ENCODE measurements around the gene MAMSTR. TPM values are rescaled to one million over a fixed set of nuclear protein-coding genes. Genes with fewer than 3 reads are reported as not detected.

Gene MAMSTR
- total RNA-seq, 4 donors from 2014 or later: 0.57 to 1.6 (median 1.5) TPM

GRCh38 chr19:48705431-48705830, 14.1 kb downstream of the MAMSTR start:
- no peaks in the 10 kb centered on the region for H3K9me3 ChIP-seq
- H3K27me3 ChIP-seq: no peaks in the 10 kb centered on the region
- WGBS: 94% methylated on average over 2 of the region's 2 CpGs
- peaks cover 8% of the 10 kb centered on the region for H3K36me3 ChIP-seq
- DNase-seq (ENCODE audit: low spot score in 2 of 2): no peak
- TF ChIP-seq EP300 (IDR thresholded peaks at IDR 0.05): no peak
- TF ChIP-seq CTCF (IDR thresholded peaks at IDR 0.05): no peak
- TF ChIP-seq POLR2AphosphoS5 (IDR thresholded peaks at IDR 0.05): no peak
- no peaks in the 10 kb centered on the region for H3K4me1 ChIP-seq
- H3K4me3 ChIP-seq: no peak overlapping the region
- H3K27ac ChIP-seq: no peak overlapping the region

- Histone ChIP-seq H3K27ac (no peak overlapping the region), H3K9me3 (no peaks in the 10 kb centered on the region), H3K4me3 (no peak overlapping the region), H3K4me1 (no peaks in the 10 kb centered on the region), H3K27me3 (no peaks in the 10 kb centered on the region), H3K36me3 (peaks cover 8% of the 10 kb centered on the region)
- DNase-seq (ENCODE audit: low spot score in 2 of 2): no peak
- 98% methylated on average over 18 of the region's 23 CpGs for WGBS
- TF ChIP-seq EP300 (IDR thresholded peaks at IDR 0.05): no peak
- no peak for TF ChIP-seq POLR2AphosphoS5 (IDR thresholded peaks at IDR 0.05)
- no peak for TF ChIP-seq CTCF (IDR thresholded peaks at IDR 0.05)
Measured at GRCh38 chr19:48703316-48703715, 16.2 kb downstream of the MAMSTR start.

GRCh38 chr19:48702701-48703100, 16.8 kb downstream of the MAMSTR start:
- Histone ChIP-seq H3K9me3 (no peaks in the 10 kb centered on the region), H3K4me1 (no peaks in the 10 kb centered on the region), H3K27ac (no peak overlapping the region), H3K27me3 (no peaks in the 10 kb centered on the region), H3K4me3 (no peak overlapping the region), H3K36me3 (peaks cover 8% of the 10 kb centered on the region)
- 92% methylated on average over 13 of the region's 13 CpGs for WGBS
- no peak for DNase-seq (ENCODE audit: low spot score in 2 of 2)
- TF ChIP-seq EP300 (IDR thresholded peaks at IDR 0.05) (no peak), POLR2AphosphoS5 (IDR thresholded peaks at IDR 0.05) (no peak), POLR2A (IDR thresholded peaks at IDR 0.05) (no peak), CTCF (IDR thresholded peaks at IDR 0.05) (no peak)

GRCh38 chr19:48698046-48698445, 21.5 kb downstream of the MAMSTR start:
- Histone ChIP-seq H3K36me3 (no peaks in the 10 kb centered on the region), H3K27ac (no peak overlapping the region), H3K9me3 (no peaks in the 10 kb centered on the region), H3K4me3 (no peak overlapping the region), H3K4me1 (peaks cover 21% of the 10 kb centered on the region), H3K27me3 (no peaks in the 10 kb centered on the region)
- no peak for DNase-seq (ENCODE audit: low spot score in 2 of 2)
- TF ChIP-seq POLR2AphosphoS5 (IDR thresholded peaks at IDR 0.05) (no peak), EP300 (IDR thresholded peaks at IDR 0.05) (no peak), CTCF (IDR thresholded peaks at IDR 0.05) (no peak), POLR2A (IDR thresholded peaks at IDR 0.05) (no peak)
- WGBS: 45% methylated on average over 4 of the region's 4 CpGs

GRCh38 chr19:48696353-48697010, 23.0 kb downstream of the MAMSTR start:
- peak overlapping the region; percentile 46 for H3K4me3 ChIP-seq
- H3K9me3 ChIP-seq: no peaks in the 10 kb centered on the region
- TF ChIP-seq POLR2A (IDR thresholded peaks at IDR 0.05): peak in 1 of 2 donors; percentile 14
- TF ChIP-seq CTCF (IDR thresholded peaks at IDR 0.05): no peak
- no peak for TF ChIP-seq POLR2AphosphoS5 (IDR thresholded peaks at IDR 0.05)
- no peak for TF ChIP-seq EP300 (IDR thresholded peaks at IDR 0.05)
- H3K4me1 ChIP-seq: peaks cover 21% of the 10 kb centered on the region
- peak overlapping the region; percentile 80 for H3K27ac ChIP-seq
- no peaks in the 10 kb centered on the region for H3K27me3 ChIP-seq
- 6% methylated on average over 29 of the region's 34 CpGs for WGBS
- no peaks in the 10 kb centered on the region for H3K36me3 ChIP-seq
- no peak for DNase-seq (ENCODE audit: low spot score in 2 of 2)
